D721Med (cell line): Measurements from ENCODE around the gene TUBB1.

ENCODE experiments used
- DNase-seq: peaks from one replicate; pipeline ENCODE4 v3.0.0; 2011; ENCODE audit warnings: low spot score; ENCODE audit not compliant: insufficient read length
- FAIRE-seq: peaks from 2 replicates; lab custom pipeline; 2011; peaks lifted over from hg19 to GRCh38; lab: Jason Lieb, UNC
- TF ChIP-seq, protein P1 (sequence below): IDR thresholded peaks from 2 replicates; pipeline ENCODE4 v1.5.1; 2012; ENCODE audit warnings: mild to moderate bottlenecking, control low read depth; ENCODE audit not compliant: insufficient read depth; ENCODE audit errors: missing control alignments

Gene TUBB1

DNA sequence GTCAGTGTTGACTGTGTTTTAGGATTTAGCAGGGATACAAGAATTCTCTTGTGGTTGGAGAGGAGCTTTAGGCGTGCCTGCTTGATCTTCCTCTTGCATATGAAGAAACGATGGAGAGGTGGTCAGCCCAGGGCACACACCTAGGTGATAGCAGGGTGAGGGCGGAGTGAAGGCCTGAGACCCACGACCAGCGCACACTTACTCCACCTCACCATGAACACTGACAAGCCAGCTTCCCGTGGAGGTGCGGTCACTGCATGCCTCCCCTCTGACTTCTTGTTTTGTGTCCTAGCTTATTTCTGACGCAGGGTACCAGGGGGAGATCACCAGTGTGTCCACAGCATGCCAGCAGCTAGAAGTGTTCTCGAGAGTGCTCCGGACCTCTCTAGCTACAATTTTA lies 30.0 kb upstream of the TUBB1 start:
- TF ChIP-seq, protein P1, sequence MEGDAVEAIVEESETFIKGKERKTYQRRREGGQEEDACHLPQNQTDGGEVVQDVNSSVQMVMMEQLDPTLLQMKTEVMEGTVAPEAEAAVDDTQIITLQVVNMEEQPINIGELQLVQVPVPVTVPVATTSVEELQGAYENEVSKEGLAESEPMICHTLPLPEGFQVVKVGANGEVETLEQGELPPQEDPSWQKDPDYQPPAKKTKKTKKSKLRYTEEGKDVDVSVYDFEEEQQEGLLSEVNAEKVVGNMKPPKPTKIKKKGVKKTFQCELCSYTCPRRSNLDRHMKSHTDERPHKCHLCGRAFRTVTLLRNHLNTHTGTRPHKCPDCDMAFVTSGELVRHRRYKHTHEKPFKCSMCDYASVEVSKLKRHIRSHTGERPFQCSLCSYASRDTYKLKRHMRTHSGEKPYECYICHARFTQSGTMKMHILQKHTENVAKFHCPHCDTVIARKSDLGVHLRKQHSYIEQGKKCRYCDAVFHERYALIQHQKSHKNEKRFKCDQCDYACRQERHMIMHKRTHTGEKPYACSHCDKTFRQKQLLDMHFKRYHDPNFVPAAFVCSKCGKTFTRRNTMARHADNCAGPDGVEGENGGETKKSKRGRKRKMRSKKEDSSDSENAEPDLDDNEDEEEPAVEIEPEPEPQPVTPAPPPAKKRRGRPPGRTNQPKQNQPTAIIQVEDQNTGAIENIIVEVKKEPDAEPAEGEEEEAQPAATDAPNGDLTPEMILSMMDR: no peak
- no peak for FAIRE-seq
- no peak for DNase-seq

DNA sequence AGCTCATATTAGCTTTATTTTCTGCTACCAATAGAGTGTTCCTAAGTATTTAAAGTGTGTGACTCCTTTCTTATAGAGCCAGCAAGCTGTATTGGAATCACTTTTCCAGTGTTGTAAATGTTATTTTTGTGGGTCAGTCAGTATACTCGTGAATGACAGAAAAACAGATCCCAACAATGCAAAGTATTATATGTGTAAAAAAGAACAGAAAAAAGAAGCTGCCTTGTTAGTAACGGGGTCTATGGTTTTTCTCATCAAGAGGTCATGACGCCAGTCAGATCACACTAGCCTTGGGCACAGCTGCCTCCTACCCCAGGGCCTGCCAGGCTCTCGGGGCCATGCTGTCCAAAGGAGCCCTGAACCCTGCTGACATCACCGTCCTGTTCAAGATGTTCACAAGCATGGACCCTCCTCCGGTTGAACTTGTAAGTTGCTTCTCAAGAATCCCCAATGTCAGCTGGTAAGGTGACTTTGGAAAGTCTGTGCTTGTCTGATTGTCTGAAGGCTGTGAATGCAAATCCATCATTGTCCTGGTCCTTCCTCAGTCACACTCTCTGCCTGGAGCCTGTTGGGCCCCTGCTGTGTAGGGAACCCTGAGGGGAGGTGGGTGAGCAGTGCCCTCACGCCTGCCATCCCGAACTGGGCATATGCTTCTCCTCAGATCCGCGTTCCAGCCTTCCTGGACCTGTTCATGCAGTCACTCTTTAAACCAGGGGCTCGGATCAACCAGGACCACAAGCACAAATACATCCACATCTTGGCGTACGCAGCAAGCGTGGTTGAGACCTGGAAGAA lies 28.4 kb upstream of the TUBB1 start:
- TF ChIP-seq, protein P1: no peak
- FAIRE-seq: no peak
- DNase-seq: no peak

DNA sequence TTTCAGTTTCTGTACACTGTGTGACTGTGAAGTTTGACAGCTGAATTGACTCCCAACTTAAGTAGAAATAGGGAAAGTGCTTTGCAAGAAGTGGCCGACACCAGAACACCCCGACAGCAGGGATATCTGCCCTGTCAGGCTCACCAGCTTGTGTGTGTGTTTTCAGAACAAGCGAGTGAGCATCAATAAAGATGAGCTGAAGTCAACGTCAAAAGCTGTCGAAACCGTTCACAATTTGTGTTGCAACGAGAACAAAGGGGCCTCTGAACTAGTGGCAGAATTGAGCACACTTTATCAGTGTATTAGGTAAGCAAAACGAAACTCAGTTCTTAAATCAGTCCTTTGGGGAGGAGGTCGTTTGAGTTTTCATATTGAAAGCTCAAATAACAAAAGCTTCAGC lies 27.5 kb upstream of the TUBB1 start:
- FAIRE-seq (no peak), DNase-seq (no peak)
- TF ChIP-seq, protein P1: no peak

DNA sequence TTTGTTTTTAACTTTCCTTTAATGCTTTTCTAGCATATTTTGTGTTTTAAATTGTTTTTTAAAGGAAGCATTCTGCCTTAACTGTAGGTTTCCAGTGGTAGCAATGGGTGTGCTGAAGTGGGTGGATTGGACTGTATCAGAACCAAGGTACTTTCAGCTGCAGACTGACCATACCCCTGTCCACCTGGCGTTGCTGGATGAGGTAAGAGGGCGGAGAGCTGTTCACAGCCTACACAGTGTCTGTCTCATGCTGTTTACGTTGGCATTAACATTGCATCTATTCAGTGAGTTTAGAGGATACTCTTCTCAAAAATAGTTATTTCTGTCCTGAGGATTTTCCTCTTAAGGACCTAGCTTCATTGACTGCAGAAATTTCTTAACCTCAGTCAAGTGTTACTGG lies 26.3 kb upstream of the TUBB1 start:
- no peak for FAIRE-seq
- TF ChIP-seq, protein P1: no peak
- no peak for DNase-seq

DNA sequence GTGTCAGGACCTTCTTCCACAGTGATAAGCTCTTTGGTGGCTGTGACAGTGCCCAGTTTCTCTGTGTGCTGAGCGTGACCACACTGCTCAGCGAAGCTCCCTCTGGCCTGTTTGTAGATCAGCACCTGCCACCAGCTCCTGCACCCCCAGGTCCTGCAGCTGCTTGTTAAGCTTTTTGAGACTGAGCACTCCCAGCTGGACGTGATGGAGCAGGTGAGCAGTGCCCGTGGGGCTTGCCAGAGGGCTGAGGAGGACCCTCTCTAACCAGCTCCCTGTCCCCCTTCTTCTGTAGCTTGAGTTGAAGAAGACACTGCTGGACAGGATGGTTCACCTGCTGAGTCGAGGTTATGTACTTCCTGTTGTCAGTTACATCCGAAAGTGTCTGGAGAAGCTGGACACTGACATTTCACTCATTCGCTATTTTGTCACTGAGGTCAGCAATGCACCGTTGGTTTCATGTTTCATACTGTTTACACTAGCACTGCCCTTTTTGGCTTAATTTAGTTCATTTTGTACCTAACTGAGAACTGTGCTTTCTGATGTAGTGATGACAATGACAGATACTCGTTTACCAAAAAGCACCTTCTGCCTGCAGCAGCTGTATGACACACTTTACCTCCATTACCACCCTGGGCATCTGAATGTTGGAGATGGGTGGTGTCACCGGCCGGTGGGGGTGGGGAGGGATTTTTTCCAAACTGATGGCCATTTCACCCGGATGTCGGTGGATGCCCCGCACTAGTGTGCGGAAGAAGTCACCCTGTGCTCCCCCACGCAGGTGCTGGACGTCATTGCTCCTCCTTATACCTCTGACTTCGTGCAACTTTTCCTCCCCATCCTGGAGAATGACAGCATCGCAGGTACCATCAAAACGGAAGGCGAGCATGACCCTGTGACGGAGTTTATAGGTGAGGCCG lies 25.6 kb upstream of the TUBB1 start:
- no peak for FAIRE-seq
- TF ChIP-seq, protein P1: no peak
- no peak for DNase-seq

DNA sequence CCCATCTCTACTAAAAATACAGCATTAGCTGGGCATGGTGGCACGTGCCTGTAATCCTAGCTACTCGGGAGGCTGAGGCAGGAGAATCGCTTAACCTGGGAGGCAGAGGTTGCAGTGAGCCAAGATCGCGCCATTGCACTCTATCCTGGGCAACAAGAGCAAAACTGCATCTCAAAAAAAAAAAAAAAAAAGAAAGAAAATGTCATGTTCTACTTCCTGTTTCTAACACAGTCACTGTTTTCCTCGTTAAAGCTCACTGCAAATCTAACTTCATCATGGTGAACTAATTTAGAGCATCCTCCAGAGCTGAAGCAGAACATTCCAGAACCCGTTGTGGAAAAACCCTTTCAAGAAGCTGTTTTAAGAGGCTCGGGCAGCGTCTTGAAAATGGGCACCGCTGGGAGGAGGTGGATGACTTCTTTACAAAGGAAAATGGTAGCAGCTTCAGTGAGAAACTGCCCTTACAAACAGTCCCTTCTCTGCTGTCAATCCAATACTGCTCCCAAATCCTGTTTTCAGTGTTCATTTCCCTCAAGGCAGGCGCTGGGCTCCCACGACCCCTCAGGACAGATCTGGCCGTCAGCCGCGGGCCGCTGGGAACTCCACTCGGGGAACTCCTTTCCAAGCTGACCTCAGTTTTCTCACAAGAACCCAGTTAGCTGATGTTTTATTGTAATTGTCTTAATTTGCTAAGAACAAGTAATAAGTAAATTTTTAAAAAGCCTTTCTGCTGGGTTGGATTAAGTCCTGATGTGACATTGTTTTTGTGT lies 24.7 kb upstream of the TUBB1 start:
- DNase-seq: no peak
- TF ChIP-seq, protein P1: no peak
- no peak for FAIRE-seq
